Activated B cell treated with CpG ODN at 0.5 μM for 24 hours (primary cell): ENCODE data around the gene EML6. TPM values are rescaled to one million over a fixed set of nuclear protein-coding genes. Genes with fewer than 3 reads are reported as not detected.

ENCODE experiments used
- ATAC-seq: fragments of 200-7000 bp; cut with Tn5 transposase; one replicate; pipeline ENCODE4 v1.10.0; 2021; ENCODE audit warnings: low read depth, mild to moderate bottlenecking, moderate library complexity
- CTCF ChIA-PET: fragments of 350-600 bp; sonication (Branson Sonifier 250); formaldehyde crosslinking; loops from one replicate; lab custom pipeline; 2021; ENCODE audit warnings: antibody characterized with exemption; lab: Charles Lee
- POLR2A ChIA-PET: fragments of 350-600 bp; sonication (Branson Sonifier 250); formaldehyde crosslinking; loops from one replicate; lab custom pipeline; 2021; ENCODE audit warnings: antibody characterized with exemption; lab: Charles Lee
- DNase-seq: peaks from one replicate; pipeline ENCODE4 v3.0.0; 2022
- H3K27ac Mint-ChIP-seq: one replicate; pipeline ENCODE4 v1.8.0; 2020; ENCODE audit warnings: mixed read lengths
- H3K27me3 Mint-ChIP-seq: one replicate; pipeline ENCODE4 v1.8.0; 2021; ENCODE audit warnings: mixed read lengths
- H3K36me3 Mint-ChIP-seq: one replicate; pipeline ENCODE4 v1.8.0; 2021; ENCODE audit warnings: low read depth, mixed read lengths
- H3K4me1 Mint-ChIP-seq: one replicate; pipeline ENCODE4 v1.8.0; 2021; ENCODE audit warnings: mixed read lengths
- H3K4me3 Mint-ChIP-seq: one replicate; pipeline ENCODE4 v1.8.0; 2020; ENCODE audit warnings: mild to moderate bottlenecking, mixed read lengths
- H3K9me3 Mint-ChIP-seq: one replicate; pipeline ENCODE4 v1.8.0; 2020; ENCODE audit warnings: mixed read lengths
- intact Hi-C: fragments of 100-400 bp; cut with micrococcal nuclease; formaldehyde crosslinking; loops from one replicate; pipeline ENCODE4 v1.15.1; 2024
- total RNA-seq: library from RNA; stranded (reverse); gene quantifications from 2 replicates; pipeline ENCODE4 v1.2.3, GENCODE V29; 2022
- TF ChIP-seq, protein P1 (sequence below): fragments of 200-600 bp; IDR thresholded peaks from one replicate; pipeline ENCODE4 v1.8.0; 2022; ENCODE audit warnings: antibody characterized with exemption, mild to moderate bottlenecking

EML6 gene
- total RNA-seq, 1 donor from 2014 or later, result 31.5 TPM

GRCh38 chr2:54859997-54860701, 136.7 kb downstream of the EML6 start:
- H3K27ac Mint-ChIP-seq, result no peak overlapping the region
- no peaks in the 10 kb centered on the region for H3K4me1 Mint-ChIP-seq
- POLR2A ChIA-PET, result no interaction called here
- H3K9me3 Mint-ChIP-seq, result no peaks in the 10 kb centered on the region
- ATAC-seq (no peak), DNase-seq (no peak)
- no peak overlapping the region for H3K4me3 Mint-ChIP-seq
- H3K27me3 Mint-ChIP-seq, result no peaks in the 10 kb centered on the region
- TF ChIP-seq, protein P1, sequence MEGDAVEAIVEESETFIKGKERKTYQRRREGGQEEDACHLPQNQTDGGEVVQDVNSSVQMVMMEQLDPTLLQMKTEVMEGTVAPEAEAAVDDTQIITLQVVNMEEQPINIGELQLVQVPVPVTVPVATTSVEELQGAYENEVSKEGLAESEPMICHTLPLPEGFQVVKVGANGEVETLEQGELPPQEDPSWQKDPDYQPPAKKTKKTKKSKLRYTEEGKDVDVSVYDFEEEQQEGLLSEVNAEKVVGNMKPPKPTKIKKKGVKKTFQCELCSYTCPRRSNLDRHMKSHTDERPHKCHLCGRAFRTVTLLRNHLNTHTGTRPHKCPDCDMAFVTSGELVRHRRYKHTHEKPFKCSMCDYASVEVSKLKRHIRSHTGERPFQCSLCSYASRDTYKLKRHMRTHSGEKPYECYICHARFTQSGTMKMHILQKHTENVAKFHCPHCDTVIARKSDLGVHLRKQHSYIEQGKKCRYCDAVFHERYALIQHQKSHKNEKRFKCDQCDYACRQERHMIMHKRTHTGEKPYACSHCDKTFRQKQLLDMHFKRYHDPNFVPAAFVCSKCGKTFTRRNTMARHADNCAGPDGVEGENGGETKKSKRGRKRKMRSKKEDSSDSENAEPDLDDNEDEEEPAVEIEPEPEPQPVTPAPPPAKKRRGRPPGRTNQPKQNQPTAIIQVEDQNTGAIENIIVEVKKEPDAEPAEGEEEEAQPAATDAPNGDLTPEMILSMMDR, result no peak
- H3K36me3 Mint-ChIP-seq, result peaks cover 12% of the 10 kb centered on the region
- intact Hi-C loops, result no loop called here
- CTCF ChIA-PET, result no interaction called here

- Mint-ChIP-seq H3K27ac (no peak overlapping the region), H3K27me3 (no peaks in the 10 kb centered on the region), H3K4me3 (no peak overlapping the region), H3K9me3 (no peaks in the 10 kb centered on the region), H3K36me3 (peaks cover 8% of the 10 kb centered on the region), H3K4me1 (peaks cover 7% of the 10 kb centered on the region)
- ATAC-seq (no peak), DNase-seq (no peak)
- ChIA-PET POLR2A (interaction anchor here (0.7 kb wide), 1 partner anchor 257 kb away, joined by 3 read pairs; no protein-coding TSS in a partner anchor), CTCF (no interaction called here)
- intact Hi-C loops, result no loop called here
- TF ChIP-seq, protein P1, result no peak
Measured at GRCh38 chr2:54862229-54862628, 138.8 kb downstream of the EML6 start.

DNA sequence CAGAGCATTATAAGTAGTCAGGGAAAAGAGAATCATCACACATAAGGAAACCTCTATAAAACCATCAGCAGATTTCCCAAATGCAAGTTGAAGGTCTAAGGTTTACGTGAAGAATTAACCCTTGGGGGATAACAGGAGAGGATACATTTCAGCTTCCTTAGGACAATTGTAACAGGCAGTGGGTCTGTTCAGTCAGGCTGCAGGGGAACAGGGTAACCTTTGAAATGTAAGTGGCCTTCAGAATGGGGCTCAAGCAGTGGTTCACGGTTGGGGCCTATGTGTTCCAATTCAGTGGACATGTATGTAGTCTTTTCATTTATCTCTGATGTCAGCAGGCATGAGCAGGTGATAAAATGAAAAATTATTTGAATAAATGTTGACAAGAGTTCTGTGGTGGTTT, 139.3 kb downstream of the EML6 start:
- no peak overlapping the region for H3K4me3 Mint-ChIP-seq
- intact Hi-C loops, result no loop called here
- ChIA-PET POLR2A (interaction anchor here (0.7 kb wide), 1 partner anchor 257 kb away, joined by 3 read pairs; no protein-coding TSS in a partner anchor), CTCF (no interaction called here)
- no peak overlapping the region for H3K27ac Mint-ChIP-seq
- no peaks in the 10 kb centered on the region for H3K27me3 Mint-ChIP-seq
- peaks cover 8% of the 10 kb centered on the region for H3K36me3 Mint-ChIP-seq
- no peak for ATAC-seq
- TF ChIP-seq, protein P1, result no peak
- no peak for DNase-seq
- H3K4me1 Mint-ChIP-seq, result peaks cover 12% of the 10 kb centered on the region
- H3K9me3 Mint-ChIP-seq, result no peaks in the 10 kb centered on the region

DNA sequence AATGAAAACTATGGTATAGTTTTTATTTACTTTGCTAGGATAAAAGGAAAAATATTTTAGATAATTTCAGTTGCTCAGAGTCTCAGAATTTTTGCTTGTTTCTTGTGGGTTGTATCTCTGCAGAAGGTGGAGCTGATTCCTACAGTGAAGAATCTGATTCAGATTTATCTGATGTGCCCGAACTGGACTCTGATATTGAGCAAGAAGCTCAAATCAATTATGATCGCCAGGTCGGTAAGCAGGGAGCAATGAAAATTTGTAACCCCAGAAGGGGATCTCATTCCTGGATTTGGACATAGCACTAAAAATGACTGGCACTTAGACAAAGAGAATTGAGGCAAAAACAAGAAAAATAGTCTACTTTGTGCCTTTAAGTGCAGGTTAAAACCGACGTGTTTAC, 140.2 kb downstream of the EML6 start:
- ChIA-PET CTCF (no interaction called here), POLR2A (no interaction called here)
- peaks cover 8% of the 10 kb centered on the region for H3K36me3 Mint-ChIP-seq
- intact Hi-C loops, result no loop called here
- TF ChIP-seq, protein P1, result no peak
- no peak overlapping the region for H3K4me3 Mint-ChIP-seq
- no peaks in the 10 kb centered on the region for H3K27me3 Mint-ChIP-seq
- H3K27ac Mint-ChIP-seq, result no peak overlapping the region
- H3K4me1 Mint-ChIP-seq, result peaks cover 17% of the 10 kb centered on the region
- DNase-seq (no peak), ATAC-seq (no peak)
- H3K9me3 Mint-ChIP-seq, result no peaks in the 10 kb centered on the region

DNA sequence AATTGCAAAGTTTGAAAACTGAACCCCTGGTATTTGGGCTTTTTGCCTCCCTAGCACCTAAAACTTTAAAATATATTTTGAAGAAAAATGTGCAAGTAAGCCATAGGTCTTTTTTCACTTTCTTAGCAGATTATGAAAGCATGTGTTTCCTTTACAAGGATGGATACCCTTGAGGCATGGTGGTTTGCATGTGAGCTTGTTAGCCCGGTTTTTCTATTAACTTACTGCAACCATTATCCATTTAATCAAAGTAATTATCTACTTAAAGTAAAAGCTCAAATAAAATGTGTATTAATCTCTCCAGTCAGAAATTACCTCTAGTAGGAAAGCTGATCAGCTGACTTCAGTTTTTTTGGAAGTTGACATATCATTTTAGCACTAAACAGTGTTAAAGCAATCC, 140.6 kb downstream of the EML6 start:
- TF ChIP-seq, protein P1, result no peak
- POLR2A ChIA-PET, result no interaction called here
- Mint-ChIP-seq H3K27ac (no peak overlapping the region), H3K4me3 (no peak overlapping the region), H3K9me3 (no peaks in the 10 kb centered on the region), H3K36me3 (peaks cover 8% of the 10 kb centered on the region), H3K4me1 (peaks cover 17% of the 10 kb centered on the region), H3K27me3 (no peaks in the 10 kb centered on the region)
- ATAC-seq, result no peak
- CTCF ChIA-PET, result no interaction called here
- intact Hi-C loops, result no loop called here
- DNase-seq, result no peak
